Upper lobe of left lung (tissue), 4 donors: ENCODE results near the gene SNN.

Experiments
- CTCF ChIP-seq, 6 experiments: fragments of 450-650 bp in 4 of 6; fragments of 200-600 bp in 2 of 6; sonication (generic) in 2 of 6; IDR thresholded peaks; one replicate each; pipeline ENCODE4 v1.5.1; 2016 to 2019; ENCODE audit warnings: antibody characterized with exemption in 6 of 6
- POLR2AphosphoS5 ChIP-seq, 2 donors: sonication (generic); formaldehyde crosslinking; IDR thresholded peaks; one replicate each; pipeline ENCODE4 v1.5.1; 2017; ENCODE audit warnings: antibody characterized with exemption in 2 of 2

GRCh38 chr16:11670171-11671131 is 2.2 kb downstream of the SNN start:
- TF ChIP-seq CTCF (IDR thresholded peaks at IDR 0.05) = no peak
- no peak for TF ChIP-seq POLR2AphosphoS5 (IDR thresholded peaks at IDR 0.05)
